Prostate gland (tissue), 2 donors: ENCODE results near the gene LRCH1. TPM values are rescaled to one million over a fixed set of nuclear protein-coding genes. Genes with fewer than 3 reads are reported as not detected.
A peak's percentile ranks its signal among the peaks of the same experiment; 100 is the strongest.

Experiments used
- DNase-seq: peaks from one replicate; pipeline ENCODE4 v3.0.0-alpha.2; 2019; ENCODE audit warnings: low spot score
- H3K27ac ChIP-seq, 2 donors: fragments of 200-600 bp; sonication (generic); 2 replicates each; pipeline ENCODE4 v1.5.1; 2017 to 2019
- H3K27me3 ChIP-seq: fragments of 200-600 bp; sonication (generic); replicated peaks from 2 replicates; pipeline ENCODE4 v1.5.1; 2019; ENCODE audit not compliant: insufficient read depth
- H3K36me3 ChIP-seq, 2 donors: fragments of 200-600 bp; sonication (generic); 1 replicate in 1 of 2; 2 replicates in 1 of 2; pipeline versions ENCODE4 v1.5.1 to v1.8.1; 2017 to 2019
- H3K4me1 ChIP-seq: fragments of 200-600 bp; sonication (generic); replicated peaks from 2 replicates; pipeline ENCODE4 v1.5.1; 2019
- H3K4me3 ChIP-seq, 2 donors: fragments of 200-600 bp; sonication (generic); 2 replicates each; pipeline ENCODE4 v1.5.1; 2017 to 2019
- H3K9me3 ChIP-seq: fragments of 200-600 bp; sonication (generic); 2 replicates; pipeline ENCODE4 v1.5.1; 2017
- CTCF ChIP-seq, 4 experiments: fragments of 200-600 bp in 2 of 4; fragments of 450-650 bp in 2 of 4; sonication (generic) in 2 of 4; IDR thresholded peaks; 1 replicate in 3 of 4; 2 replicates in 1 of 4; pipeline ENCODE4 v1.5.1; 2016 to 2019; ENCODE audit warnings: antibody characterized with exemption in 4 of 4, mild to moderate bottlenecking in 2 of 4, moderate library complexity in 2 of 4
- POLR2A ChIP-seq: fragments of 450-650 bp; IDR thresholded peaks from one replicate; pipeline ENCODE4 v1.6.1; 2016; ENCODE audit warnings: antibody characterized with exemption, mild to moderate bottlenecking
- POLR2AphosphoS5 ChIP-seq: sonication (generic); formaldehyde crosslinking; IDR thresholded peaks from one replicate; pipeline ENCODE4 v1.6.1; 2017; ENCODE audit warnings: antibody characterized with exemption
- WGBS: methylation state at CpG from one replicate; pipeline ENCODE4 v1.1.5; 2018; 5-methylcytosine and 5-hydroxymethylcytosine counted together
- intact Hi-C: fragments of 100-400 bp; cut with DNase I; formaldehyde crosslinking; loops from one replicate; pipeline ENCODE4 v1.14.2; 2022
- total RNA-seq, 2 donors: library from RNA; depleted of rRNA; stranded (reverse); fragments of >200 nt; gene quantifications; one replicate each; pipeline ENCODE4 v1.1.0, GENCODE V29; 2016

The LRCH1 gene
- total RNA-seq, 2 donors from 2014 or later = 14.8 to 17.2 TPM

DNA sequence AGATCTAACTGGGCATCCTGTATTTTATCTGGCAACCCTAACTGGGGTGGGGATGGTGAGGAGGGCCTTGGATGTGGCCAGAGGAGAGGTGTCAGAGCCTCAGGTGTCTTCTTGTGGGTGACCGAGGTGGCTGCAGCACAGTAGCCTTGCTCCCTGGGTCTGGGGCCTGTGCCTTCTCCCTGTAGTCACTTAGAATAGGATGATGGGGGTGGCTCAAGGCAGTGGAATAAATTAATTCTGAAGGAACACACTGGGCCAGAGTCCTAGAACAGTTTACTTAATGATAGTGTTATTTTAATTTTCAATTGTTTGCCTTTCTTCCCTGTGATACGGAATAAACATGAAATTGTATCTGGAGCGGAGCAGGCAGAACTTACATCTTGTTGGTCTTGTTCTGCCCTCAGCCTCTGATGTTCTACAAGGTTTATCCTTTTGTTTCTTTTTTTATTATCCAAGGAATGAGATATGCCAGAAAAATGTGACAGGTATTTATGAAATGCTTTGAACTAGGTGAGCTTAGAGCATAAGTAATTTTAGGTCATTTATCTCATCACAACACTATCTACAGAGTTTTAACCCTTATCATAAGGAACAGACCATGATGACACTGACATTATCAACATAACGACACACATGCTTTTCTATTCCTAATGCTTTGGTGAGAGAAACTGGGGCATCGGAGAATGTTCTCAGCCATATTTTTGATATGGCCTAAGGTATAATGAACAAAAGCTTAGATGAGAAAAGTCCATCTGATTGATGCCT, 51.4 kb downstream of the LRCH1 start:
- peak; percentile 59 for TF ChIP-seq POLR2AphosphoS5
- no peak for TF ChIP-seq CTCF (IDR thresholded peaks at IDR 0.05)
- H3K36me3 ChIP-seq = no peaks in the 10 kb centered on the region
- intact Hi-C loops = no loop called here
- WGBS = 47% methylated on average over 5 of the region's 5 CpGs
- H3K9me3 ChIP-seq = no peaks in the 10 kb centered on the region
- H3K4me3 ChIP-seq = no peak overlapping the region
- H3K27ac ChIP-seq = peak overlapping the region; percentile 49 to 75
- H3K4me1 ChIP-seq = peaks cover 5% of the 10 kb centered on the region
- DNase-seq = peak; percentile 23
- H3K27me3 ChIP-seq = no peaks in the 10 kb centered on the region

GRCh38 chr13:46605076-46605824, 52.3 kb downstream of the LRCH1 start:
- H3K36me3 ChIP-seq = no peaks in the 10 kb centered on the region
- H3K4me3 ChIP-seq = no peak overlapping the region
- no peaks in the 10 kb centered on the region for H3K27me3 ChIP-seq
- intact Hi-C loops = no loop called here
- peaks cover 5% of the 10 kb centered on the region for H3K4me1 ChIP-seq
- 14% methylated on average over 4 of the region's 4 CpGs for WGBS
- DNase-seq = peak; percentile 83
- peak overlapping the region; percentile 16 to 75 for H3K27ac ChIP-seq
- H3K9me3 ChIP-seq = no peaks in the 10 kb centered on the region
- TF ChIP-seq POLR2AphosphoS5 (peak; percentile 72), CTCF (IDR thresholded peaks at IDR 0.05) (no peak)

GRCh38 chr13:46605825-46606554, 53.0 kb downstream of the LRCH1 start:
- no peak for DNase-seq
- H3K4me1 ChIP-seq = peaks cover 5% of the 10 kb centered on the region
- 79% methylated on average over 3 of the region's 3 CpGs for WGBS
- H3K9me3 ChIP-seq = no peaks in the 10 kb centered on the region
- peak overlapping the region; percentile 16 to 75 for H3K27ac ChIP-seq
- H3K27me3 ChIP-seq = no peaks in the 10 kb centered on the region
- intact Hi-C loops = no loop called here
- TF ChIP-seq CTCF (IDR thresholded peaks at IDR 0.05) = no peak
- no peak for TF ChIP-seq POLR2A
- TF ChIP-seq POLR2AphosphoS5 = no peak
- H3K36me3 ChIP-seq = no peaks in the 10 kb centered on the region
- H3K4me3 ChIP-seq = no peak overlapping the region

- no peak for TF ChIP-seq POLR2AphosphoS5
- Histone ChIP-seq H3K27me3 (no peaks in the 10 kb centered on the region), H3K27ac (peak overlapping the region in 1 of 2 donors; percentile 6), H3K9me3 (no peaks in the 10 kb centered on the region), H3K4me3 (no peak overlapping the region), H3K36me3 (no peaks in the 10 kb centered on the region), H3K4me1 (peaks cover 5% of the 10 kb centered on the region)
- WGBS = 82% methylated on average over 3 of the region's 3 CpGs
- intact Hi-C loops = no loop called here
- DNase-seq = no peak
These were observed 54.0 kb downstream of the LRCH1 start for GRCh38 chr13:46606970-46607369.

- Histone ChIP-seq H3K27ac (no peak overlapping the region), H3K27me3 (no peaks in the 10 kb centered on the region), H3K4me3 (no peak overlapping the region), H3K4me1 (peaks cover 5% of the 10 kb centered on the region), H3K36me3 (no peaks in the 10 kb centered on the region), H3K9me3 (no peaks in the 10 kb centered on the region)
- WGBS = 65% methylated on average over 9 of the region's 9 CpGs
- no peak for TF ChIP-seq POLR2A
- no peak for TF ChIP-seq CTCF (IDR thresholded peaks at IDR 0.05)
- TF ChIP-seq POLR2AphosphoS5 = no peak
- intact Hi-C loops = no loop called here
- no peak for DNase-seq
These were observed 55.0 kb downstream of the LRCH1 start for GRCh38 chr13:46607768-46608564.
